ES-I3 (cell line): Measurements from ENCODE around the gene RASIP1.
"Not testable (repeated sequence)": the region's sequence is repeated elsewhere in the genome, so short reads cannot be mapped to it uniquely, and the experiment has no call there.

Source experiments
- H3K36me3 ChIP-seq: 2 replicates; pipeline ENCODE4 v1.6.1; 2013; ENCODE audit warnings: mild to moderate bottlenecking, low read length, control low read depth, moderate library complexity; ENCODE audit not compliant: insufficient read depth
- H3K4me1 ChIP-seq: 2 replicates; pipeline ENCODE4 v1.6.1; 2013; ENCODE audit warnings: mild to moderate bottlenecking, control low read depth, low read length; ENCODE audit not compliant: insufficient read depth
- H3K9ac ChIP-seq: 2 replicates; pipeline ENCODE4 v1.6.1; 2013; ENCODE audit warnings: low read depth, mild to moderate bottlenecking, low read length, moderate library complexity
- H3K9me3 ChIP-seq: 2 replicates; pipeline ENCODE4 v1.6.1; 2013; ENCODE audit warnings: mild to moderate bottlenecking, low read length, moderate library complexity; ENCODE audit not compliant: control insufficient read depth, insufficient read depth

The RASIP1 gene

GRCh38 chr19:48768171-48768753 is 27.9 kb upstream of the RASIP1 start:
- not testable (repeated sequence) for H3K9ac ChIP-seq, H3K9me3 ChIP-seq, H3K36me3 ChIP-seq, H3K4me1 ChIP-seq

GRCh38 chr19:48765816-48766215 is 25.4 kb upstream of the RASIP1 start:
- H3K9ac ChIP-seq, H3K4me1 ChIP-seq, H3K9me3 ChIP-seq, H3K36me3 ChIP-seq: not testable (repeated sequence)

DNA sequence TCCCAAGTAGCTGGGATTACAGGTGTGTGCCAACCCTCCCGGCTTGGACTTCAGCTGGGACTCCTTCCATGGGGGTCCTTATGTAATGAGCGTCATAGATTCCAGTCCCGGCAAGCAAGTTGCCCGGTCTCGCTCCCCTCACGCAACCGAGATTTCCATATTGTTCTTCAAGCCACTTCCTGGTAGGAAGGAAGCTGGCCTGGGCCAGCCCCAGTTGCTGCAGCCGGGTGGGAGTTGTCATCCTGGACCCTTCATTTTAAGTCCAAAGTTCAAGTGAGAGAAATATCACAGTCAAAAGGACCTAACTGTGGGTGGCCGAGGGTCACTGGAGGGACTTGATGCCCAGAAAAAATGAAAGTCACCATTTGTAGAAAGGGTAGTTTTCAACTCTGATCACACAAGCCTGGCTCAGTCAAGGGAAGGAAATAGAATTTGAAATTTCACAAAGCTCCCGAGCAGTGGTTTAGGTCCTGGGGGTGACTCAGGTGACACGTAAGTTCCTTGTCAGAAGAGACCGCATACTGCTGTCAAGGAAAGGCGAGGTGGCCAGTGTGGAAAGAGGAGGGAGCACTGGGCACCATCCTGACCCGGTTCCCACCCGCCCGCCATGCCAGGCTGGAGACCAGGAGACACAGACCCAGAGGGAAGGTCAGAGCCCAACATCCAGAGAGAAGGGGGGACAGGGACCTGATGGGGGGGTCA is 20.2 kb upstream of the RASIP1 start:
- no peaks in the 10 kb centered on the region for H3K36me3 ChIP-seq
- no peaks in the 10 kb centered on the region for H3K9me3 ChIP-seq
- peaks cover under 1% of the 10 kb centered on the region; the same call in 1 of the 2 replicates for H3K4me1 ChIP-seq
- H3K9ac ChIP-seq, result no peak overlapping the region

DNA sequence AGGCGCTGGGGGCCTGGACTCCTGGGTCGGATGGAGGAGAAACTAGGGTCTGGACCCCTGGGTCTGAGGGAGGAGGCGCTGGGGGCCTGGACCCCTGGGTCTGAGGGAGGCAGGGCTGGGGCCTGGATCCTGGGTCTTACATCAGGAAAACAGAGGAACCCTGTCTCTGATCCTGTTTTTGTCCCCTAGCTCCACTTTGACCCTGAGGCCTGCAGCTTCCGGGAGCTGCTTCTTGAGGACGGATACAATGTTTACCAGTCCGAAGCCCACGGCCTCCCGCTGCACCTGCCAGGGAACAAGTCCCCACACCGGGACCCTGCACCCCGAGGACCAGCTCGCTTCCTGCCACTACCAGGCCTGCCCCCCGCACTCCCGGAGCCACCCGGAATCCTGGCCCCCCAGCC is 17.3 kb upstream of the RASIP1 start:
- Histone ChIP-seq H3K9ac (no peak overlapping the region), H3K4me1 (peaks cover 11% of the 10 kb centered on the region; the same call in 1 of the 2 replicates), H3K36me3 (no peaks in the 10 kb centered on the region), H3K9me3 (no peaks in the 10 kb centered on the region)

DNA sequence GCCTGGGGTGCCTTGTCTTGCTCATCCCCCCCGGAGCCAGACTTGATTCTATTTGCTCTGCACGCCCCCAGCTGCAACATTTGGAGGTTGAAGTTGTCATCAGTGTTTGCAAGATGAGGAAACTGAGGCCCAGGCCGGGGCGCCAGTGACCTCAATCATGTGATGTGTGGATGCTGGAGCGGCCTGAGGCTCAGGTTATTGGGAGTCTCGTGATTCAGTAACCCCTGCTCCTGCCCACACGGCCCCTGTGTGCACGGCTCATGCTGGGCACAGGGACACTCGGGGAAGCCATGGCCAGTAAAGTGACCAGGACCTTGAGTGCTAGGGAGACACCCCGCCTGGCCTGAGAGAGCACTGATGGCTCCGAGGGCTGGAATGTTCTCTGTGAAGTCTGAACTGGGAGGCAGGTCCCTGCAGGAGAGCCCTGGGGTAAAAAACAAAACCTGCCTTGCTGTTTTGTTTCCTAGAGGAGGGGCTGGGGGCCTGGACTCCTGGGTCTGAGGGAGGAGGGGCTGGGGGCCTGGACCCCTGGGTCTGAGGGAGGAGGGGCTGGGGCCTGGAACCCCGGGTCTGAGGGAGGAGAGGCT is 16.8 kb upstream of the RASIP1 start:
- H3K9me3 ChIP-seq, result no peaks in the 10 kb centered on the region
- H3K36me3 ChIP-seq, result no peaks in the 10 kb centered on the region
- H3K4me1 ChIP-seq, result peaks cover 11% of the 10 kb centered on the region; the same call in 1 of the 2 replicates
- no peak overlapping the region for H3K9ac ChIP-seq

DNA sequence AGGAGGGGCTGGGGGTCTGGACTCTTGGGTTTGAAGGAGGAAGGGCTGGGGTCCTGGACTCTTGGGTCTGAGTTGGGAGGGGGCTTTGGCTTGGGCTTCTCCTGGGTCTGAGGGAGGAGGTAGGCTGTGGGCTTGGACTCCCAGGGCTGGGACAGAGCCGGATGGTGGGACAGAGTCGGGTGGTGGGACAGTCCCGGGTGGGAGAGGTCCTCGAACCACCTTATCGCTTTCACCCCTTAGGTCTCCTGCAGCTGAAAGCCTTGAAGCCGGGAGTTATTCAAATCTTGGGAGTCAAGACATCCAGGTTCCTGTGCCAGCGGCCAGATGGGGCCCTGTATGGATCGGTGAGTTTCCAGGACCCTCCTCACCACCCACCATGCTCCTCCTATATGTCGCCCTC is 16.3 kb upstream of the RASIP1 start:
- Histone ChIP-seq H3K4me1 (peaks cover 11% of the 10 kb centered on the region; the same call in 1 of the 2 replicates), H3K9ac (no peak overlapping the region), H3K36me3 (no peaks in the 10 kb centered on the region), H3K9me3 (no peaks in the 10 kb centered on the region)

DNA sequence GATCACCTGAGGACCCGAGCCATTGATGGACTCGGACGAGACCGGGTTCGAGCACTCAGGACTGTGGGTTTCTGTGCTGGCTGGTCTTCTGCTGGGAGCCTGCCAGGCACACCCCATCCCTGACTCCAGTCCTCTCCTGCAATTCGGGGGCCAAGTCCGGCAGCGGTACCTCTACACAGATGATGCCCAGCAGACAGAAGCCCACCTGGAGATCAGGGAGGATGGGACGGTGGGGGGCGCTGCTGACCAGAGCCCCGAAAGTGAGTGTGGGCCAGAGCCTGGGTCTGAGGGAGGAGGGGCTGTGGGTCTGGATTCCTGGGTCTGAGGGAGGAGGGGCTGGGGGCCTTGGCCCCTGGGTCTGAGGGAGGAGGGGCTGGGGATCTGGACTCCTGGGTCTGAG is 15.8 kb upstream of the RASIP1 start:
- Histone ChIP-seq H3K9me3 (no peaks in the 10 kb centered on the region), H3K9ac (no peak overlapping the region), H3K4me1 (peaks cover 11% of the 10 kb centered on the region; the same call in 1 of the 2 replicates), H3K36me3 (no peaks in the 10 kb centered on the region)

DNA sequence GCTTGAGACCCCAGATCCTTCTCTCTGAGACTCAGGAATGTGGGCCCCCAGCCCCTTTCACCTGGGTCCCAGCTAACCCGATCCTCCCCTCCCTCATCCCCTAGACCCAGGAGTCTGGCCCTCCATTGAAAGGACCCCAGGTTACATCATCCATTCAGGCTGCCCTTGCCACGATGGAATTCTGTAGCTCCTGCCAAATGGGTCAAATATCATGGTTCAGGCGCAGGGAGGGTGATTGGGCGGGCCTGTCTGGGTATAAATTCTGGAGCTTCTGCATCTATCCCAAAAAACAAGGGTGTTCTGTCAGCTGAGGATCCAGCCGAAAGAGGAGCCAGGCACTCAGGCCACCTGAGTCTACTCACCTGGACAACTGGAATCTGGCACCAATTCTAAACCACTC is 15.4 kb upstream of the RASIP1 start:
- Histone ChIP-seq H3K9me3 (no peaks in the 10 kb centered on the region), H3K4me1 (peaks cover 11% of the 10 kb centered on the region; the same call in 1 of the 2 replicates), H3K36me3 (no peaks in the 10 kb centered on the region), H3K9ac (no peak overlapping the region)

- peaks cover 3% of the 10 kb centered on the region; the same call in 1 of the 2 replicates for H3K36me3 ChIP-seq
Measured at GRCh38 chr19:48755084-48755641, 14.8 kb upstream of the RASIP1 start, which contains the start of gene FGF21. TSS of gene FGF21 (plus strand) at chr19:48755524. CDS start at chr19:48756237, 713 bp downstream.

GRCh38 chr19:48752496-48753365 is 12.3 kb upstream of the RASIP1 start, which contains the start of gene FUT1:
TSS of gene FUT1 (minus strand) at chr19:48752641. CDS start at chr19:48751281, 1,360 bp downstream.
- Histone ChIP-seq H3K9me3 (no peaks in the 10 kb centered on the region), H3K9ac (peak within 1 kb of the TSS; percentile 95), H3K36me3 (peaks cover 9% of the 10 kb centered on the region; the same call in 1 of the 2 replicates), H3K4me1 (peaks cover 11% of the 10 kb centered on the region; the same call in 1 of the 2 replicates)

More at GRCh38 chr19:48755084-48755641, 14.8 kb upstream of the RASIP1 start, which contains the start of gene FGF21:
- no peaks in the 10 kb centered on the region for H3K9me3 ChIP-seq
- H3K9ac ChIP-seq, result peak within 1 kb of the TSS; percentile 21; the same call in 1 of the 2 replicates
- H3K4me1 ChIP-seq, result peaks cover 11% of the 10 kb centered on the region; the same call in 1 of the 2 replicates

- Histone ChIP-seq H3K4me1 (peaks cover 11% of the 10 kb centered on the region; the same call in 1 of the 2 replicates), H3K36me3 (peaks cover 9% of the 10 kb centered on the region; the same call in 1 of the 2 replicates), H3K9me3 (no peaks in the 10 kb centered on the region), H3K9ac (peak overlapping the region; percentile 95)
Measured at GRCh38 chr19:48751845-48752495, 11.6 kb upstream of the RASIP1 start.

- H3K4me1 ChIP-seq, result peaks cover 11% of the 10 kb centered on the region; the same call in 1 of the 2 replicates
- H3K36me3 ChIP-seq, result peaks cover 9% of the 10 kb centered on the region; the same call in 1 of the 2 replicates
- H3K9ac ChIP-seq, result no peak overlapping the region
- H3K9me3 ChIP-seq, result no peaks in the 10 kb centered on the region
Measured at GRCh38 chr19:48750771-48751504, 10.5 kb upstream of the RASIP1 start.

DNA sequence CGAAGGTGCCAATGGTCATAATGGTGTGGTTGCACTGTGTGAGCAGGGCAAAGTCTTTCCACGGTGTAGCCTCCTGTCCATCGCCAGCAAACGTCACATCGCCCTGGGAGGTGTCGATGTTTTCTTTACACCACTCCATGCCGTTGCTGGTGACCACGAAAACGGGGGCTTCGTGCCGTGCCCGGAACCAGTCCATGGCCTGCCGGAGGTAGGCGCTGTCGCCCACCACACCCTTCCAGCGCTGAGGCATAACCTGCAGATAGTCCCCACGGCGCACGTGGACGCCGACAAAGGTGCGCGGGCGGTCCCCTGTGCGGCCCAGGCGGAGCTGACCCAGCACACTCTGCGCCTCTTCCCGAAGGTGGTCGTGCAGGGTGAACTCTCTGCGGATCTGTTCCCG is 9.9 kb upstream of the RASIP1 start:
- H3K36me3 ChIP-seq, result peaks cover 9% of the 10 kb centered on the region; the same call in 1 of the 2 replicates
- H3K9me3 ChIP-seq, result no peaks in the 10 kb centered on the region
- H3K4me1 ChIP-seq, result peaks cover 7% of the 10 kb centered on the region; the same call in 1 of the 2 replicates
- no peak overlapping the region for H3K9ac ChIP-seq
